Raji (cell line): Measurements from ENCODE around the gene SGK1.

Source experiments
- POLR2A ChIP-seq: IDR thresholded peaks from 2 replicates; pipeline ENCODE4 v1.6.1; 2011; ENCODE audit warnings: low read depth, low read length, control low read depth; ENCODE audit not compliant: insufficient read depth

The SGK1 gene

DNA sequence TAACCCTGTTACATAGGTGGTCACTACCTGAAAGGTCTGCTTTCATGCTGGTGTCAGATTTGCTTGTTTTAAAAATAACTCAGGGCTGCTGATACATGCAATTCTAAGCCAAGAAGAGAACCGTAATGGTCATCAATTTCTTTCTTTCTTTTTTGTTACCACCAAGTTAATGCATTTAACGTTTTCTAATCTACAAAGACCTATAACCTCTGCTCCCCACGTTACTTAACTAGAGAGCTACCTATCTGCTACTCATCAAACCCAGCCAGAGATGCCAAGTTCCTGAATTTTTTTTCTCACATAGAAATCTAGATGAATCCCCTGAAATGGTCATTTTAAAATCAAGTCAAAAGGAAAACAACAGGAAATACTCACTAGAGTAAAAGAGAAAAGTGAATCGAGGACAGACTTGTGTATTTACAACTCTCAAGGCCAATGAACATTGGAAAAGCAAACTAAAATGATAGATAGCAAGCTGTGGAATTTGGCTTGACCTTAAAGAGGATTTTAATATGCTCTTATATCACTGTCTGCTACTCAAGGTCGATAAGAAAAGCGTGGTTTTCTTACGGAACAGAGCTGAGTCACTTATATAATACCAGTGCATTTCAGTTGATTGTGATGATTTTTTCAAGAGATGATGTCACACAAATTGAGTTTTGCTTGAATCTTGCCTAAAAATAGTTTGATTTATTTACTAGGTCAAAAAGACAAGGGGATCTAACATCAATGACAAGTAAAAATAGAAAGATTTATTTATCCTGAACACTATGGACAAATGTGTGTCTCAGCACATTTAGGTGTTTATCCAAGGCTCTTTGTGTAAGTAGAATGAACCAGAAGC lies 67.9 kb downstream of the SGK1 start:
- no peak for TF ChIP-seq POLR2A

GRCh38 chr6:134249239-134249758 lies 68.6 kb downstream of the SGK1 start:
- TF ChIP-seq POLR2A: no peak

- no peak for TF ChIP-seq POLR2A
Measured at GRCh38 chr6:134247844-134248580, 69.9 kb downstream of the SGK1 start.

- TF ChIP-seq POLR2A: no peak
Measured at GRCh38 chr6:134247231-134247833, 70.6 kb downstream of the SGK1 start.

GRCh38 chr6:134245706-134246105 lies 72.2 kb downstream of the SGK1 start:
- TF ChIP-seq POLR2A: no peak

GRCh38 chr6:134245041-134245440 lies 72.9 kb downstream of the SGK1 start:
- TF ChIP-seq POLR2A: no peak

GRCh38 chr6:134240665-134241431 lies 77.1 kb downstream of the SGK1 start:
- TF ChIP-seq POLR2A: no peak

GRCh38 chr6:134238960-134239795 lies 78.7 kb downstream of the SGK1 start:
- no peak for TF ChIP-seq POLR2A

DNA sequence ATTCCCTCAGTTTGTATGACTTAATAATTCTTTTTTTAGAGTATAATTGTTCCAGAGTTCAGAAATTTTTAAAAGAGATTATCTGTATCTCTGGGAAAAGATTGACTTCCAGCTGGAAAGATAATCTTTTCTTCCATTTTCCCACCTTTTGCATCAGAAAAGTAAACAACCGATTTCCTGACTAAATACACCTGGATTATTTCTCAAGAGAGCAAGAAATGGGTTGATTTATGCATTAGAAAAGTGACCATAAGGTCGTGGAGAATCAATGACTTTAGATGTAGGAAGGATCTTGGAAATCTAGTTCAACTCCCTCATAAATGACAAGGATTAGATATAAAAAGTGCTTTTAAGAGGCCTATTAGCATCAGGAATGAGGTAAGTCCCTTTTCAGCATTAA lies 79.9 kb downstream of the SGK1 start:
- no peak for TF ChIP-seq POLR2A

DNA sequence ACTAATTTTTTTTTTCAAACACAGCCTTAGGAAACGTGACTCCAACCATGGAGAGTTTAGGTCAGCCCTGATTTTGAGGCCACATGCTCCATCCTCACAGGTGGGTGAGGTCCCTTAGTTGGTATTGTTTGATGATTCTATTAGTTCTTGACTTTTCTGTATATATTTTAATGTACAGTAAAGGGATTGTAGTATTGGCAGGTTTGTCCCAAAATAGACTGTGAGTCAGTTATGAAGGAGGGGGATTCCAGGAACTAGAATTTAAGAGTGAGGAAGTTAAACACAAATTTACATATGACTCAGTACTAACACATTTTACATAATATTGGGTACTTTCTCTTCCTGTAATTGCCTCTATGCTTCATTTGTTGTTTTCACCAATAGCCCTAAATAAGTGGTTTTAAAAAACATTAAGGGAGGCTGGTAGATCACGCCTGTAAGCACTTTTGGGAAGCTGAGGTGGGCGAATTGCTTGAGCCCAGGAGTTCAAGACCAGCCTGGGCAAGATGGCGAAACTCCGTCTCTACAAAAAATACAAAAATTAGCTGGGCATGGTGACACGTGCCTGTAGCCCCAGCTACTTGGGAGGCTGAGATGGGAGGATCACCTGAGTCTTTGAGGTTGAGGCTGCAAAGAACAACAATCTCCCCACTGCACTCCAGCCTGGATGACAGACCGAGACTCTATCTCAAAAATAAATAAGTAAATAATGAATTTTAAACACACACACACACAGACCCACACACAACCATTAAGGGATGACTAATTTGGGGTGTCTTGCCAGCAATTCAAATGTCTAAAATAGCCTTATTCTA lies 81.8 kb downstream of the SGK1 start:
- no peak for TF ChIP-seq POLR2A

- TF ChIP-seq POLR2A: no peak
Measured at GRCh38 chr6:134233180-134233955, 84.5 kb downstream of the SGK1 start.

DNA sequence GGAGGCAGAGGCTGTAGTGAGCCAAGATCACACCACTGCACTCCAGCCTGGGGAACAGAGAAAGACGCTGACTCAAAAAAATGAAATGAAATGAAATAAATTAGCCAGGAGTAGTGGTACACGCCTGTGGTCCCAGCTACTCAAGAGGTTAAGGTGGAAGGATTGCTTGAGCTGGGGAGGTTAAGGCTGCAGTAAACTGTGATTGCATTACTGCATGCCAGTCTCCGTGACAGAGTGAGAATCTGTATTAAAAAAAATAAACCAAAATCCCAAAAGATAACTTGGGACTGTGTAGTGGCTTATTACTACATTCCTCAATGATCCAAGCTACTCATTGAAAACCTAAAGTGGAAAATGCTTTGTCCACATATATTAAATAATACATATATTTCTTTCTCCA lies 87.0 kb downstream of the SGK1 start:
- no peak for TF ChIP-seq POLR2A
